DMS79 treated with DMSO at 0.1 percent for 48 hours (cell line): ENCODE data around the gene CSRNP3.

Source experiments
- DNase-seq: peaks from one replicate; lab custom pipeline; 2025; lab: John Stamatoyannopoulos, UW

The CSRNP3 gene

GRCh38 chr2:165469417-165469816, at the start of gene CSRNP3:
Gene CSRNP3, plus strand, starts transcription at chr2:165469698. Its CDS starts 125,368 bp downstream, at chr2:165595066.
- no peak for DNase-seq

DNA sequence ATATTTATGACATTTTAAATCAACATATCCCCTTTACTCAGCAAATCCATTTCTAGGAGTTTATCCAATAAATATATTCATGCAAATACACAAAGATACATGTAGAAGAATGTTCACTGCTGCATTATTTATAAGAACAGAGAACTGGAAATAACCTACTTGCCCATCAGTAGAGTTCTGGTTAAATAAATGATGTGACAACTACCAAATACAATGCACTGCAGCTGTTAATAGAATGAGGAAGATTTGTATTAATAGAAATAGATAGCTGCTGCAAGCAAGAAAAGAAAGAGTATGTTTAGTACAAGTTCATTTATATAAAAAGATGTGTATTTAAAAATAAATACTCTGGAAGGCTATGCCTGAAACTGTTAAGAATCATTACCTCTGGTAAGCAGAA, 49.3 kb upstream of the CSRNP3 start:
- no peak for DNase-seq

GRCh38 chr2:165423081-165423480, 46.4 kb upstream of the CSRNP3 start:
- DNase-seq, result no peak

DNA sequence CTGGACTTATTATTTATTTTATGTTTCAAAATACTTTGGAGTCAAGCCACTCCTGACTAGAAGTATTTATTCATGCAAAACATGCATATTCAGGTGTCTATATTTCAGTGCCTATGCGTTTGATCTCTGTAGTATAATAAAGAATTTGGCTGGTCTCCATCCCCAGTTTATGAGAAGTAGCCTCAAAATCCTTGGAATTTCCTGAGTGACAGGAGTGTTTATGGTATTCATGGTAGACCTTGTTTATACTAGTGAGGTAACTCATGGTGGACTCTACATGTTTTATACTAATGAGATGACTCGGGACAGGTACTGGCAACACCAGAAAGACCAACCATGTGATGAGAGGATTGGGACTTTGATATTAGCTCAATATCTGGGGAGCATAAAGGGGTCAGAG, 43.9 kb upstream of the CSRNP3 start:
- no peak for DNase-seq

DNA sequence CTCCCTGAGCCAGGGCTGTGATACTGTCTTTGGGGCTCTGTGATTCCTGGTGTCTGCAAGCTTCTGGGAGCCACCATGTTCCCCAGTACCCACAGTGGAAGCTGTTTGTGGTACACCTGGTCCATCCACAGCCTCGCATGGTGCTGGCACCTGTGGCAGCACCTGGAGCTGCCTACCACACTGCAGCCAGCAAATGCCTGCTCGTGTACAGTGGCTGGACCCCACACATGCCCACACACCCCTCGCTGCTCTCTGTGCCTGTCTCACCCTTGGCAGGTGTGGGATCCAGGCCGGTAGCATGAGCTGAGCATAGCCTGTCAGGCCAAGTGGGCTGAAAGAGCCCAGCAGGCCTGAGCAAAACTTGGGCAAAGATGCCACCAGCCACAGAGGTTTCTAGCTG, 41.8 kb upstream of the CSRNP3 start:
- DNase-seq, result no peak

DNA sequence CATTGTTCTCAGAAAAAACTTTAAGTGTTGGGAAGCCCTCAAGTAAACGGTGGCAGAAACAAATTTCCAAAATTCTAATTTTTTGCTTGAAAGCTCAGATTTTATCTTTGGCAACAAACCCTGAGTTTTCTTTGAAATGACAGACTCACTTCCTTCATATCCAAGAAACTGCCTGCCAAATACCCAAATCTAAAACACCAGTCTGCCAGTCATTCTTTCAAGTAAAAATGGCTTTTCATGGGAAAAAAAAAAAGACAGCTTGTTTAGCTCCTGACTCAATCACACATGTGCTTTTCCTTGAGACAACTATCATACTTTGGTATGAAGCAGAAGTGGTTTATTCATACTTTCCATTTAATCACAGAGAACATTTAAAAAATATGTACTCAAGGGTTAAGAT, 40.6 kb upstream of the CSRNP3 start:
- DNase-seq, result no peak

GRCh38 chr2:165431014-165431413, 38.5 kb upstream of the CSRNP3 start:
- DNase-seq, result no peak

- no peak for DNase-seq
Measured at GRCh38 chr2:165432234-165432966, 37.1 kb upstream of the CSRNP3 start.

DNA sequence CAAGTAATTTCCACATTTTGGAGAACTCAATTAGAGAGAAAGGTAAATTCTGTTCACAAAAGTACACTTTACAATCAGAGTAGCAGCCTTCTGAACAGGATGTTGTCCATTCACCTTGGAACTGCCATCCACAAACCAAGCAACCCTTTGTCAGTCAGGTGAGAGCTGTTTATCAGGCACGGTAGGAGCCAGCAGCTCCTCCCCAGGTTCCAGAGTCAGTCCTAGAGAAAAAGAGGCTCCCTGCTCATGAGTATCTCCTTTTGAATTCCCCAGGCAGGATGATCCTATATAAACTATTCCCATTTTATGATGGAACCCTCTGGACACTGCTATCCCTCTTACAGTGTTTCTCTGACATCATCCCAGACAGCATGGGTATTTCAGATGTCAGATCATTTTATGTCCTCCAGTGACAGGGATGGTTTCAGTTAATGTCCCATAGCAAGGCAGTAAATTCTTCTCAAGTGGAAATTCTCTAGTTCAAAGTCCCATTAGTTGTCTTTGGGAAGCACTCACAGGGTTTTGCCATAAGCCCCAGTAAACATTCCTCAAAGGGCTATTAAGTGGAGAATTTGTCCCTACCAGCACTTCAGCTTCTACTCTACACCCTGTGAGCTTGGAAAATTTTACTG, 34.5 kb upstream of the CSRNP3 start:
- DNase-seq, result no peak

DNA sequence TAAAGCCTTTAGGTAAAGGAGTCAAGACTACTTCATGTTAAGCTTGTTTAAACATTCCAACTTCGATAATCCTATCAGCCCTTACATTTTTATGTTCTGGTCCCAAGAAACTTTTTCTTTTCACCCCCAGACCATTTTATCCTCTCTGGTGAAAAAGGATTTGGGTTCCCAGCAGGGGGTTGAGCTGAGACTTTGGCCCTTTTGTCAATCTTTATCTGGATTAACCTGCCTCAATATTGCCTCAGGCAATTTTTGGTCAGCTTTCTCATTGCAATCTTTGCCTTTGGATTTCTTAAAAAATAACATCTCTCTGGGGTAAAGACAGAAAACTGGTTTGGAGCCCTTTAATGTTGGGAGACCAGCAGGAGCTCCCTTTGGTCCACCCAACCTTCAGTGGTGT, 33.9 kb upstream of the CSRNP3 start:
- no peak for DNase-seq

DNA sequence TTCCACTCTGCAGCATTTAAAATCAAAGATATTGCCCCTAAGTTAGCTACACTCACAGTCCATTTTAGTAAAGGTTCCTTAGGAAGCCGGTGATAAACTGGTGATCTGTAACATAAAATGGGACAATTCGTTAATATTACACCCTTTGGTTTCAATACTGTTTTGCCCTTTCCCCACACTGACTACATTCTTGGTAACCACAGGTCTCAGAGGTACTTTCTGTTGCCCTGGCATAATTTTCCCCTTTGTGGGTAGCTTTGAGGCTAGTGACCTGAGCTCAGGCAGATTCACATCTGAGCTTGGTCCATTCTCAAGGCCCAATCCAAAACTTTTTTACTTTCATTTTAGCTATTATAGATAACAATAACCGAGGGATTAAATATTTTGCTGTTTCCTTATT, 32.9 kb upstream of the CSRNP3 start:
- no peak for DNase-seq

- no peak for DNase-seq
Measured at GRCh38 chr2:165440367-165440766, 29.1 kb upstream of the CSRNP3 start.

- no peak for DNase-seq
Measured at GRCh38 chr2:165443511-165443910, 26.0 kb upstream of the CSRNP3 start.

- no peak for DNase-seq
Measured at GRCh38 chr2:165448406-165448805, 21.1 kb upstream of the CSRNP3 start.

DNA sequence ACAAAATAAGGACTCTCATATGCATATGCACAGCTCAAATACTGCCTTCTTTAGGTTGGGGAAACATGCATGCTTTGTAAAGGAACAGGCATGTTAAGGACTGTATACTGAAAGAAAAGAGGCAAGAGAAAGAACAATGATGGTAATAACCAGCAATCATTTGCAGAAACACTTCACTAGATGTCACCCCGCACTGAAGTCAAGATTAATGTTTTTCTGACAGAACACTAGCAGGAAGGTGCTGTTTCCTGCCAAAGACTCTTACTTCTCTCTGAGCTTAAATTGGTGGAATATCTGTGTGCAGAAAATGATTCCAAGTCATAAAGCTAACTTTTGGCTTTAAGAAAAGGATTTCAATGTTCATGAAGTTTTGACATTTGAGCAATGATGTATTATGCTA, 19.3 kb upstream of the CSRNP3 start:
- DNase-seq, result no peak

DNA sequence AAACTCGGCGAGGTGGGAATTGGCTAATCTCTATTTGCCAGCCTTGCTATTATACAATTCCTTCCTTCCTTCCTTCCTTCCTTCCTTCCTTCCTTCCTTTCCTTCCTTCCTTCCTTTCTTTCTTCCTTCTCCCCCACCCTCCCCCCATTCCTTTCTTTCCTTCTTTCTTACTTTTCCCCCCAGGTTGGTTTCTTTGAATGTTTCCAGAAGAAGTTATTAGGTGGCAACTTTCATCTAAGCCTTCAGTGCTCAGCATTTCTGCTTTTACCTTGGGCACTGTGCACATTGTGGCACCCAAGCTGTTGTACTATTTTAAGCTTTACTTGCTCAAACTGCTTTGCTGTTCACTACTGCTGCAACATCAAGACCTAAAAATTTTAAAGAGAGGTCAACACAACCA, 17.2 kb upstream of the CSRNP3 start:
- DNase-seq, result no peak

GRCh38 chr2:165453561-165454094, 15.9 kb upstream of the CSRNP3 start:
- DNase-seq, result no peak

GRCh38 chr2:165454905-165455304, 14.6 kb upstream of the CSRNP3 start:
- DNase-seq, result no peak

GRCh38 chr2:165456027-165456426, 13.5 kb upstream of the CSRNP3 start:
- no peak for DNase-seq

DNA sequence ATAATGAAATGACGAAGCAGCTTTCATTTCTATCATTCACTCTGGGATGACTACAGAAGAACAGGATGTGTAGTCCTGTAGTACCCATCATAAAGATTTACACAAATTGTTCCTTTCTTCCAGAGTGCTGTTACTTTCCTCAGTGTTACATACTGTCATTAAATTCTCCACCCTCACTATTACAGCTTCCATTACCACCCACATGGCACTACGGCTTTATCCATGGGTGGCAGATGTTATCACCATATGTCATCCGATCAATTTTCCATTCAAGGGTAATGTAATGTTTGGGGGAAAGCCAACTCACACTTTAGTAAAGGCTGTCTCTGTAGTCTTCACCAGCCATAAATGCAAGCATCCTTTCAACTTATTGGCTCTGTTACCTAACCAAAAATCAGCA, 7.1 kb upstream of the CSRNP3 start:
- DNase-seq, result no peak

GRCh38 chr2:165466386-165466785, 3.1 kb upstream of the CSRNP3 start:
- DNase-seq, result no peak

DNA sequence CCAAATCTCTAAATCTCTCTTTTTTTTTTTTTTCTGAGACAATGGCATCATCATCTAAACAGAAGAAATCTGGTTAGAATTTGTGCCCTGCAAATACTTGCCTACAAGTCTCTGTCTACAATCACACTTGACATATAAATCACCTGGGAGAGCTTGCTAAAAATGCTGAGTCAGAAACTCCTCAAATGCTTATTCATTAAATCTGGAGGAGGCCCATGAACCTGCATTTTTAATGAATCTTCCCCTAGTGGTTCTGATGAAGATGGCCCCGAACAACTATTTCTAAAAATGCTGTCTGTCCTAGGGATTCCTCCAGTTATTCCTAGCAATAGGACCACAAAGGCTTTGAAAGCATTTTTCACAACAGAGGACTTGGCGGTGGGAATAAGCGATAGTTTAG, 1.6 kb upstream of the CSRNP3 start:
- DNase-seq, result no peak

DNA sequence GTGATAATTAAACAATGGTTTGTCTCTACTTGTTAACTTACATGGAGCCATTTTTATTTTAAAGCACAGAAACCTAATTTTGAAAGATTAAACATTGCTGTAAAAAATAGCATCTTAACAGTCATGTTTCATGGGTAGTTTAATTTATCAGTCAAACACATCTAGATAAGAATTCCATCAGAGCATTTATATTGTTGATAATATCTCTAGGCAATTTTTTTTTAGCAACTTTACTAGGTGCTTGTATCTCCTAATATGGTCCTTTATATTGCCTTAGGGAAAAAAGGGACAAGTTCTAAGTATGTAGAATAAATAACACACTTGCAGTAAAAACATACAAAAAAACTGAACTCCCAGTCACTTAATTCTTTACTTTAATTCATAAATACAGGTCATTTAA, 863 bp downstream of the CSRNP3 start:
- no peak for DNase-seq
